SU-DHL-6 (cell line): ENCODE measurements around the gene PCDHB1.

Source experiments
- CTCF ChIP-seq: fragments of 200-600 bp; sonication (generic); IDR thresholded peaks from one replicate; pipeline ENCODE4 v1.5.1; 2017; ENCODE audit warnings: antibody characterized with exemption, mild to moderate bottlenecking, low read length, moderate library complexity; ENCODE audit not compliant: insufficient read depth, poor library complexity, severe bottlenecking
- EZH2phosphoT487 ChIP-seq: fragments of 200-600 bp; sonication (generic), shearing (Covaris generic); conservative IDR thresholded peaks from 2 replicates; pipeline ENCODE4 v1.6.1; 2018; ENCODE audit warnings: mild to moderate bottlenecking, antibody characterized with exemption, low read length, moderate library complexity, mixed read lengths

DNA sequence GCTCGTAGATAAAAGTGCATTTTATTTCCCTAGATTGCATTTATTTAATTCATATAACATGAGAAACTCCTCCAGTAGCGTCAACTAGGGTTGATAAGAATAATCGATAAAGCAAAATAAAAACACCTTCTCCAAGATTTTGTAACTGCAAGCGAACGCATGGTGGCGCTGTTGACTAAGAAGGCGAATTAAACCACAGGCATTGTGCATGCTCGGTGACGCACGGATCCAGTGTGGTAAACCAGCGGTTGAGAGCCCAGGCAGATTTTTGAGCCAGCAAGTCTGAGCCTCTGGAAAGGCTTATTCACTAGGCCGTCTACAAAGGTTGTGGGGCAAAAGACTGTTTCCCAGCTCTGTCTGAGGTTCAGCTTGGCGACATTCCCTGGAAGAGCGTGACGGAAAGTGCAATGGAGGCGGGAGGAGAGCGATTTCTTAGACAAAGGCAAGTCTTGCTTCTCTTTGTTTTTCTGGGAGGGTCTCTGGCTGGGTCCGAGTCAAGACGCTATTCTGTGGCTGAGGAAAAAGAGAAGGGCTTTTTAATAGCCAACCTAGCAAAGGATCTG is 49.1 kb downstream of the PCDHB1 start, which contains the start of gene PCDHB3:
- TF ChIP-seq CTCF (peak; percentile 69), EZH2phosphoT487 (no peak)
